PFSK-1 (cell line): ENCODE measurements around the gene MBD5.

Source experiments
- FOXP2 ChIP-seq: optimal IDR thresholded peaks from 2 replicates; pipeline ENCODE3; 2011; ENCODE audit warnings: borderline replicate concordance, control low read depth, inconsistent platforms; ENCODE audit not compliant: insufficient read depth; ENCODE audit errors: extremely low read length, extremely low read depth
- POLR2AphosphoS5 ChIP-seq: IDR thresholded peaks from 2 replicates; pipeline ENCODE4 v1.6.1; 2012; ENCODE audit warnings: low read depth, mild to moderate bottlenecking, control low read depth, low read length, moderate library complexity
- REST ChIP-seq, 2 experiments: IDR thresholded peaks; 2 replicates each; pipeline versions ENCODE4 v1.6.1 to v1.8.0; 2011 to 2012; ENCODE audit warnings: low read depth in 2 of 2, low read length in 2 of 2, control low read depth in 1 of 2, inconsistent platforms in 1 of 2, mild to moderate bottlenecking in 1 of 2, moderate library complexity in 1 of 2; ENCODE audit not compliant: insufficient read depth in 1 of 2
- SIN3A ChIP-seq: IDR thresholded peaks from 2 replicates; pipeline ENCODE4 v1.6.1; 2012; ENCODE audit warnings: mild to moderate bottlenecking, low read length, moderate library complexity, borderline replicate concordance; ENCODE audit not compliant: insufficient read depth
- TAF1 ChIP-seq: IDR thresholded peaks from 2 replicates; pipeline ENCODE4 v1.6.1; 2012; ENCODE audit warnings: low read length, control low read depth, borderline replicate concordance; ENCODE audit not compliant: insufficient read depth

MBD5 gene

GRCh38 chr2:148484066-148484465 lies 463.2 kb downstream of the MBD5 start:
- TF ChIP-seq POLR2AphosphoS5, result no peak
- no peak for TF ChIP-seq FOXP2
- TF ChIP-seq TAF1, result no peak
- TF ChIP-seq SIN3A, result no peak
- TF ChIP-seq REST (IDR thresholded peaks at IDR 0.05; ENCODE audit: insufficient read depth in 1 of 2, low read depth in 2 of 2, low read length in 2 of 2), result no peak

GRCh38 chr2:148486655-148487054 lies 465.8 kb downstream of the MBD5 start:
- TF ChIP-seq FOXP2, result no peak
- no peak for TF ChIP-seq TAF1
- no peak for TF ChIP-seq POLR2AphosphoS5
- no peak for TF ChIP-seq REST (IDR thresholded peaks at IDR 0.05; ENCODE audit: insufficient read depth in 1 of 2, low read depth in 2 of 2, low read length in 2 of 2)
- no peak for TF ChIP-seq SIN3A

GRCh38 chr2:148487439-148487838 lies 466.5 kb downstream of the MBD5 start:
- TF ChIP-seq SIN3A (no peak), REST (IDR thresholded peaks at IDR 0.05; ENCODE audit: insufficient read depth in 1 of 2, low read depth in 2 of 2, low read length in 2 of 2) (no peak), POLR2AphosphoS5 (no peak), FOXP2 (no peak), TAF1 (no peak)

GRCh38 chr2:148490840-148491439 lies 470.0 kb downstream of the MBD5 start:
- no peak for TF ChIP-seq REST (IDR thresholded peaks at IDR 0.05; ENCODE audit: insufficient read depth in 1 of 2, low read depth in 2 of 2, low read length in 2 of 2)
- TF ChIP-seq TAF1, result no peak
- no peak for TF ChIP-seq FOXP2
- TF ChIP-seq SIN3A, result no peak
- TF ChIP-seq POLR2AphosphoS5, result no peak

GRCh38 chr2:148493822-148494563 lies 473.1 kb downstream of the MBD5 start:
- no peak for TF ChIP-seq FOXP2
- no peak for TF ChIP-seq TAF1
- TF ChIP-seq POLR2AphosphoS5, result no peak
- TF ChIP-seq REST (IDR thresholded peaks at IDR 0.05; ENCODE audit: insufficient read depth in 1 of 2, low read depth in 2 of 2, low read length in 2 of 2), result no peak
- no peak for TF ChIP-seq SIN3A
